NCI-H1092 treated with DMSO at 0.1 percent for 48 hours (cell line): ENCODE results near the gene C8G.

Source experiments
- DNase-seq: peaks from one replicate; lab custom pipeline; 2025; lab: John Stamatoyannopoulos, UW

Gene C8G

GRCh38 chr9:136968333-136969127, 23.5 kb downstream of the C8G start:
- DNase-seq: no peak

GRCh38 chr9:136969150-136969549, 24.1 kb downstream of the C8G start:
- no peak for DNase-seq

- no peak for DNase-seq
These were observed 24.7 kb downstream of the C8G start for GRCh38 chr9:136969774-136970173.

GRCh38 chr9:136970361-136970760, 25.3 kb downstream of the C8G start:
- no peak for DNase-seq

- no peak for DNase-seq
These were observed 26.7 kb downstream of the C8G start for GRCh38 chr9:136971746-136972145.

DNA sequence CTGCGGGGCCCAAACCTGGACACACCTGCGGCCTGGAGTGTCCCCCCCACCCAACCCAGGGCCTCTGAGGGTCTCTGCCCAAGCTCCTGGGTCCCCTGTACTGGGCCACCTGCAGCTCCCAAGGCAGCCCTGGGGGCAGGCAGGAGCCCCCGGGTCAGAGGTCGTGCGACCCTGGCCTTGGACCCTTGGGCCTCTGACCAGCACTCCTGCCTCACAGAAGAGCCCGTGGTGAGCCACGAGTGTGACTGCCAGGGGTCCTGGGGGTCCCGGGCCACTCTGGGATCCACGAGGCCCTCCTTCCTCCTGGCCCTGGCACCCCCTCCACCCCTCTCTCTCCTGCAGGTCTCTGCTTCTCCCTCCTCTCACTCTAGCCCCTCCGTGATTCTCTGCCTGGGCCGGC, 27.3 kb downstream of the C8G start:
- DNase-seq: no peak

DNA sequence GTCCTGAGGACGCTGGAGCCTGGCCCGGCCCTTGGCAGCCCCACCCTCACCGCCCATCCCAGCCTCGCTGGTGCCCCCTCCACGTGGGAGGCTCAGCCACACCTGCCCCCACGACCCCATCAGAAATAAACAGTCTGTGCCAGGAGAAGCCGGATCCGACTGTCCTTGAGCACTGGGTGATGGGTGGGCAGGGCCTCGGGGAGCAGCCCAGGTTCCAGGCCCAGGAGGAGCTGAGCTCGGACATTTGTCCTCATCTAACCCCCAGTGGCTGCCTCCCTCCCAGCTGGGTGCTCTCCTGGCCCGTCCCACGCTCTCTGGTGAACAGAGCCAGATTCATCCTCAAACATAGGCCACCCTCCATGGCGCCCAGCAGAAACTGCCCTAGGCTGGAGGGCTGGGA, 27.7 kb downstream of the C8G start:
- DNase-seq: no peak

DNA sequence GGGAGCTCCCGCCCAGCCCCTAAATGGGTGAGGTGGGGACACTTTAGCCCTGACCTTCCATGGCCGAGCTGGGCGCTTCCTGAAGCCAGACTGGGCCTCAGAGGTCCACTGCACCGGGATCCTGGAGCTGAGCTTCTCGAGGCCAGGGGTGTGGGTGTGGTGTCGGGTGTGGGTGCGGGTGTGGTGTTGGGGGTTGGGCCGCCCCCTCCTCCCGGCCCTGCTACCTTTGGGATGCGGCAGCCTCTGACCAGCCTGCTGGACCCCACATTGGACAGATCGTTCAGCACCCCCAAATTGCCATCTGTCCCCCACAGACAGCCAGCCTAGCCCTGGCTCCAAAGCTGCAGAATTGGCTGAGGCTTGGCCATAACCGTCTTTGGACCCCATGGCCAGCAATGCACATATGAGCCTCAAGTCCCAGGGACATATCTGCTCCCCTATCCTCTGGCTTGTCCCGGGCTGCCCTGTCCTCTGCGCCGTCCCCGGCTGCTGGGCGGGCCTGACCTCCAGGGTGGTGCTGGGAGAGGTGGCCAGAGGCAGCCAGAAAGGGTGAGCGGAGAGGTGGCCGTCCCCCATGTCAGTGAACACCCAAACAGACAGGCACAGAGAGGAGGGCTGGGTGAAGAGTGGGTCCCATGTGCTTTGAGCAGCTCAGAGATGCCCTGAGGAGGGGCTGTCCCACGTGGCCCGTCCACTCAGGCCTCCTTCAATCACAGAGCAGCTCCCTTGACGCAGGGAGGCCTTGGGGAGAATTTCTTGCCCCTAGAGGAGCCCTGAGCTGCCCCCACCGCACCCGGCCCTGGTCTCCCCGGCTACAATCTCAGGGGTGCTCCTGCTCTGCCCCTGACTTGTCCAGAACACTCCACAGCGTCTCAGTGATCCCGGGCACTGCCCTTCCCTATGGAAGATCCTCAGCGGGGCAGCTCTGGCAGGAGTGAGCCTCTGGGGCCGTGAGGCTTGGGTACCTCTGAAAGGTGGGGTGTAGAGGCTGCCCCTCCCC, 28.9 kb downstream of the C8G start:
- no peak for DNase-seq

DNA sequence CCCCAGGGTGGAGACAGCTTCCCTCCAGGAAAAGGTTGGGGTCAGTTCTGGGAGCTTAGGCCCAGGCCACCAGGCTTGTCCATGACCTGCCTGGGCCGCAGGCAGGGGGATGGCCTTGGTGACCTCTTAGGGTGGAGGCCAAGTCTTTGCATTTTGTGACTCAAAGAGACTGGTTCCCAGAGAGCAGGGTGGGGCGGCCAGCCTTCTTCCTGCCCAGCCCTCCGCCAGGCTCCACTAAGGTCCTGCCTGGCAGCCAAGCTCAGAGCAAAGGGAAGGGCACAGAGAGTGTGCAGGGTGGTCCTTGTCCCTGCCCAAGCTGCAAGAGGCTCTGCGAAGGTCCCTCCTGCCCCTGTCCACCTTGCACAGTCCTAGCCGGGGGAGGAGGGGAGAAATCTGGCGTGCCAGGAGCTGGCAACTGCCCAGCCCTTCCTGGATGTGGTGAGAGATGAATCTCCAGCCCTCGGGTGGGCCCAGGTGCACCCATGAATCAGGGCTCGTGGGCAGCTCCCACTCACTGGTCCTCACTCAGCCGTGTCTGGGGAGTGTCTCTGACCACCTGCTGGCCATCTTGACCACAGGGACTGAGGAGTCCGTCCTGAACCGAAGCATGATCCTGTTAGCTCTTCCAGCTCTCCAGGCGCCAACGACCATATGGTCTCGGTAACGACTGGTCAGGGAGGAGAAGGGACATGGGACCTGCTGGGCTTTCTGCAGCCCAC, 29.9 kb downstream of the C8G start:
- DNase-seq: no peak

GRCh38 chr9:136975644-136976043, 30.6 kb downstream of the C8G start:
- no peak for DNase-seq

- no peak for DNase-seq
These were observed 32.2 kb downstream of the C8G start, which contains the start of gene PTGDS for GRCh38 chr9:136977223-136977622. PTGDS (plus strand) TSS chr9:136977504; CDS start chr9:136977579, 75 bp downstream.

DNA sequence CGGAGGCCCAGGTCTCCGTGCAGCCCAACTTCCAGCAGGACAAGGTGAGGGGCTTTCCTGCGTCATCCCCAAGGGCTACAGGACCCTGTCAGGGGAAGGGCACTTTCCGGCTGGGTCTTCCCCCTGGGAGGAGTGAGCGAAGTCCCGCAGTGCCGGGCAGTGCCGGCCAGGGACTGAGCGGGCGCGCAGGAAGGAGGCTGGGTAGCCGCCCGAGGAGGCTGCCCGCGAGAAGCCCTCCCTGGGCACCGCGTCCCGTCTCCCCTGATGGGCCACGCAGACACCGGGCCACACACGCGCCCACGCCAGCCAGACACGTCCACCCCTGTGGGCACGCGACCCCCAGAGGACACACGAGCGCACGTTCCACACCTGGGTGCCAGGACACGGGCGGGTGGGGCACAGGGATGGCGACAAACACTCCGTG, 32.6 kb downstream of the C8G start:
- DNase-seq: no peak

DNA sequence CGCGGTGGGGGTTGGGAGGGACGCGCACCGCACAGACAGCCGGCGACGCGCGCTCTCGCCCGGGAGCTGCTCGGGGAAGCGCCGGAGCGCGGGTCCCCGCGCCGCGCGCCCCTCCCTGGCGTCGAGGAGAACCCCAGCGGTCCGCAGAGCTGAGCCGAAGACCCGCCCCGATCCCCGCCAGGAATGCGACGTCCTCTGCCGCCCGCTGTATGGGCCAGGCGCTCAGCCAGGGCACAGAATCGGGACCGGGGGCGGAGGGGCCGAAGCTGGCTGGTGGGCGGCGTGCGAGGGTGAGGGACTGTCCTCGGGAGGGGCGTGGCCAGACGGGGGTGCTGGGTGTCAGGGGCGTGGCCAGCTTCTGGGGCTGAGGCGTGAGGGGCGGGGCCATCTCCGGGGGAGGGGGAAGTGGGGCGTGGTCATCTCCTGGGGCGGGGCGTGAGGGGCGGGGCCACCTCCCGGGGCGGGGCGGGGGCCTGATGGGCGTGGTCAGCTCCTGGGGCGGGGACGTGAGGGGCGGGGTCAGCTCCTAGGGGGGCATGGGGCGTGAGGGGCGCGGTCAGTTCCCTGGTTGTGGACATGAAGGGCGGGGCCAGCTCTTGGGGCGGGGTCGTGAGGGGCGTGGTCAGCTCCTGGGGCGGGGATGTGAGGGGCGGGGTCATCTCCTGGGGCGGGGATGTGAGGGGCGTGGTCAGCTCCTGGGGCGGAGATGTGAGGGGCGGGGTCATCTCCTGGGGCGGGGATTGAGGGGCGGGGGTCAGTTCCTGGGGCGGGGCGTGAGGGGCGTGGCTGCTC, 33.2 kb downstream of the C8G start:
- DNase-seq: peak; percentile 20

DNA sequence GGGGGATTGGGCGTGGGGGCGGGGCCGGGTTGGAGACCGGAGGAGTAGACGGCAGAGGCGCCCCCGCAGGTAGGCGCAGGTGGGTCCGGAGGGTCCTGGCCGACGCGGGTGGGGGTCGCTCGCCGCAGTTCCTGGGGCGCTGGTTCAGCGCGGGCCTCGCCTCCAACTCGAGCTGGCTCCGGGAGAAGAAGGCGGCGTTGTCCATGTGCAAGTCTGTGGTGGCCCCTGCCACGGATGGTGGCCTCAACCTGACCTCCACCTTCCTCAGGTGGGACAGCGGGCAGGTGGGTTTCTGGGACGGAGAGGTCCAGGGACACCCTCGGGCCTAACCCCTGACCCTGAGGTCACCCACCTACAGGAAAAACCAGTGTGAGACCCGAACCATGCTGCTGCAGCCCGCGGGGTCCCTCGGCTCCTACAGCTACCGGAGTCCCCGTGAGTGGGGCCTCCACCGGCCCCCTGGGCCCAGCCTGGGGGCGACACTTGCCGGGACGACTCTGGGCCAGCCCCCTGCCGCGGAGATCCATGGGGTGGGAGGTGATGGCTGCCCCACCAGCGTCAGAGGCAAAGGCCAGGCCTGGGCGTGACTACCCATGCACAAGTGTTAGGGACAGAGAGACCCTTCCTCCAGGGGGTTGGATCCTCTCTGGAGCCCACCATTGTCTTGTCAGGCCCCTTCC, 34.0 kb downstream of the C8G start:
- DNase-seq: no peak

GRCh38 chr9:136979769-136980587, 34.9 kb downstream of the C8G start:
- DNase-seq: no peak

DNA sequence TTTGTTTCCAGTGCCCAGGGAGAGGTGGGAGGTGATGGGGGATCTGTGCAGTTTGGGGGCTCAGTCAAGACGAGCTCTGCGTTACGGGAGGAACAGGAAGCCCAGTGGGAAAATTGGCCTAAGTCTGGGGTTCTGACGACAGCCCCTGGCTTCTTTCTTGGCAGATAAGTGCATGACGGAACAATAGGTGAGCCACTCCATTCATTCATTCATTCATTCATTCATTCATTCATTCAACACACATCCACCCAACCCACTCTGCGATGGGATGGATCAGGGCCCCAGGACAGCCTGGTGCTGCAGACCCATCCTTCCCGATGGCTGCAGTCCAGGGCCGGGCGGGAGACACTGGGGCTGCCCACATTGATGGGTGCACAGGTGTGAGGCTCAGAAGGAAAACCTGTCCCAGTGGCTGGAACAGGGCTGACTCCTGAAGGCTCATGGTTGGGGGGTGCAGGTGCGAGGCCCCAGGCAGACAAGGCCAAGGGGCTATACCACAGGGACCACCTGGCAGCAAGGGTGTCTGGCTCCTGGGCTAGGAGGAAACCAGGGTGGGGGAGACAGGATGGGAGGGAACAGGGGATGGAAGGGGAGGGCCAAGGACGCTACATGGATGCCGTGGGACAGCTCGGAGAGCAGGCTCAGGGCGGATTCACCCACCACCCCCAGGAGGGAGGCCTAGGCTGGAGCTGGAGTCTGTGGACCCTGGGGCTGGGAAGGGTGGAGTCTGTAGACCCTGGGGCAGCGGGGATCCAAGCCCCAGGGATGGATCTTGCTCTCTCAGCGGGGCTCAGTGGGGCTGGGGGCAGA, 35.8 kb downstream of the C8G start:
- DNase-seq: no peak

DNA sequence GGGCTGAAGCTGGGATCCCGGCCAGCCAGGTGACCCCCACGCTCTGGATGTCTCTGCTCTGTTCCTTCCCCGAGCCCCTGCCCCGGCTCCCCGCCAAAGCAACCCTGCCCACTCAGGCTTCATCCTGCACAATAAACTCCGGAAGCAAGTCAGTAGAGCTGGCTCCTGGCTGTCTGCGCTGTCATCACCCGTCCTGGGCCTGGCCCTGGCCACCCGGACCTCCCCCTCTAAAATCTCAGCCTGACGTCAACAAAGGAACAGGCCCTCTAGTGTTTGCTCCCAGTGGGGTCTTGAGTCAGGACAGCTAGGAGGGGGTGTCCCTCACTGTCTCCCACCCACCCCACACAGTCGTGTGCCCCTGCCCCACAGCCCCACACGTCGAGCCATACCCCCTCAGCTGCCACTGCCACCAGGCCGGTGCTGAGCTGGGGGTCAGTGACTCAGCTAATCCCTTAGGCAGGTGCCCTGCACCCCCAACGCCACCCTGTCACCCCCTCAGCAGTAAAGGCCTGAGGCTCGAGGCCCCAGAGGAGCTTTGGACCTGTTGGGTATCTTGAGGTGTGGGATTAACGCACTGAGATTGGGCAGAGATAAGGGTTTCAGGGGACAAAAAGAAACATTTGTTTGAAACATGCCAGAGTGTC, 36.7 kb downstream of the C8G start:
- no peak for DNase-seq

DNA sequence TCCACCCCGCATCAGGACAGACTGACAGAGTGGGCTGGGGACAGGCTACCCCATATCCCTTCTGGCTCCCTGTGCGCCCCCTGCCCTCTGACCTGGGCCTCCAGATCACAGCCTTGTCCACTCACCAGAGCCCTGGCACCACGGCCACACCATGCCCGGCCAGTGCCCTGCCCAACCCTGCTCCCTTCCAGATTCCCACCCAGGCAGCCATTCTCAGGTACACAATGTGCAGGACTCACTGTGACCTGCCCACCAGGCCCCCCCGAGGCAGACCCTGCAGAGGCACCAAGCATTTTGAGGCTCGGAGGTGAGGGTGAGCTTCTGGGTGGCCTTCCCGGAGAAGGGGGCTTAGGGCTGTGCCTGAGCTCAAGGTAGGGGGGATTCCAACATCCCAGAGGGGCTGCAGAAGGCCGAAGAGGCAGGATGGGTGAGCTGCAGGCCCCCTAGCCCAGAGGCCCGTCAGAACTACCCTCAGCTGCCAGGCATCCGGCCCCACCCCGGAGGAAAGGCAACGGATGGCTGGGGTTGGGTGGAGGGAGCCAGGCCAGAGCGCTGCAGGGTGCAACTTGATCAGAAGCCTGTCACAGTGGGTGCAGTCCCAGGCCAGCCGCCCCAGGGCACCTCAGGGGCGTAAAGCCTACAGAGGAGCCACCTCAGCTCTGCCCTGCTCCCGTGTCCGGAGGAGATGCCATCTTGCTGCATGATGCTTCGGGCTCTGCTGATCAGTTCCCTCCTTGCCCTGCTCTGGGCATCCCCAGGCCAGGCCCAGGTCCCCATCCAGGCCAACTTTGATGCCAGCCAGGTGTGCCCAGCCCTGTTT, 37.4 kb downstream of the C8G start, which contains the start of gene LCNL1:
Gene LCNL1 (plus strand): TSS at position 762 of the 820 bp plus-strand sequence. CDS start 594 bp downstream, outside the sequence.
- no peak for DNase-seq
